GM21390 (cell line): ENCODE results near the gene OTUD3.
"Not testable (repeated sequence)": the region's sequence is repeated elsewhere in the genome, so short reads cannot be mapped to it uniquely, and the experiment has no call there.

Experiments used
- ATAC-seq: cut with Tn5 transposase; IDR thresholded peaks from one replicate; pipeline ENCODE4 v1.9.1; 2021; ENCODE audit not compliant: unreplicated experiment

The OTUD3 gene

GRCh38 chr1:19866758-19867157 is 15.4 kb upstream of the OTUD3 start:
- no peak for ATAC-seq

GRCh38 chr1:19868575-19868974 is 13.6 kb upstream of the OTUD3 start:
- not testable (repeated sequence) for ATAC-seq

GRCh38 chr1:19869453-19869852 is 12.7 kb upstream of the OTUD3 start:
- ATAC-seq, result not testable (repeated sequence)

GRCh38 chr1:19869929-19870328 is 12.3 kb upstream of the OTUD3 start:
- ATAC-seq, result no peak

GRCh38 chr1:19872190-19872589 is 10.0 kb upstream of the OTUD3 start:
- no peak for ATAC-seq

GRCh38 chr1:19877181-19877750 is 4.9 kb upstream of the OTUD3 start:
- no peak for ATAC-seq

DNA sequence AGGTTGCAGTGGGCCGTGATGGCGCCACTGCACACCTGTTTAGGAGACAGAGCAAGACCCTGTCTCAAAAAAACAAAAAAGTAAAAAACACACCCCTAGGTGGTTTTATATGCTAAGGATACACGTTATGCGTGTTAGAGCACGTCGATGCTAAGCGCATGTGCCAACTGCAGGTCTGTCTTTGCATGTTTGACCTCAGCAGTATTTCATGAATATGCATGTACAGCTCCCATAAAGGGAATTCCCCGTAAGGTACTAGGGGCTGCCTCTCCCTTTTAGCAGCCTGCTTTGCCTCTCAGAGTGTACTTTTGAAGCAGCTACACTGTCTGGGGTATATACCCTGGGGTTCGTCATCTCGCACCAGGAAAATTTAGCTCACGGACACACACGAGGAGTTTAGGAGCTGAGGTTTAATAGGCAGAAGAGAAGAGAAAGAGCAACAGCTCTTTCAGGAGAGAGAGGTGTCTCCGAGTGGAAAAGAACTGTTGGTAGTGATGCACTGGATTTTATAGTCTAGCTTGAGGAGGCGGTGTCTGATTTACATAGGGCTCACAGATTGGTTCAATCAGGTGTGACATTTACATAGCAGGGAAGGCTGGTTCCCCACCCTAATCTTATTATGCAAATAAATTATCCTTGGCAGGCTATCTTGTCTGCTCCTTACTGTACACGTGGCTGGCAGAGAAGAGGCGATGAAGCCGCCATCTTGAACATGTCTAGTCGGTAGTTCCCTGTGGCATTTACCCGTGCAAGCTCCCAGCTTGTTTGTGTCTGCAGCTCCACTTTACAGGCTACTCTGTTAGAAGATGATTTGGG is 4.2 kb upstream of the OTUD3 start:
- ATAC-seq, result no peak

DNA sequence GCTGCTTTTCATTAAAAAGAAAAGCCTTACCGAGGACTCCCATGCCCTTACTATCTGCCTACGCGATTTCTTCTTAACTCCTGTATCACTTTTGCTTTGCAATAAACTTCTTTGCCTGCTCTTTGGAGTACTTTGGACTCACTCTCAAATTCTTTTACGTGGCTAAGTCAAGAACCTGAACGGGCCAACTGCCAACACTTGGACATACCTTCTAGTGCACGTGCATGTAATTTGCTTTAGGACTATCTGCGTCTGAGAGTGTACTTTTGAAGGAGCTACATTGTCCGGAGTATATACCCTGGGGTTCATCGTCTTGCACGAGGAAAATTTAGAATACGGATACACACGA is 3.6 kb upstream of the OTUD3 start:
- no peak for ATAC-seq

GRCh38 chr1:19879227-19879626 is 3.0 kb upstream of the OTUD3 start:
- no peak for ATAC-seq

- ATAC-seq, result no peak
These were observed 2.5 kb upstream of the OTUD3 start for GRCh38 chr1:19879661-19880060.

DNA sequence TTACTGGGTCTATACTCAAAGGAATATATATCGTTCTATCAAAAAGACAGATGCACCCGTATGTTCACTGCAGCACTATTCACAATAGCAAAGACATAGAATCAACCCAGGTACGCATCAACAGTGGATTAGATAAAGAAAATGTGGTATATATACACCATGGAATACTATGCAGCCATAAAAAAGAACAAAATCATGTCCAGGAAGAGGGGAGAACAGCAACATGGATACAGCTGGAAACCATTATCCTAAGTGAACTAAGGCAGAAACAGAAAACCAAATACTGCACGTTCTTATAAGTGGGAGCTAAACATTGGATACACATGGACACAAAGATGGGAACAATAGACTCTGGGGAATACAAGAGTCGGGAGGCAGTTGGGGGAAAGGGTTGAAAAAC is 1.4 kb upstream of the OTUD3 start:
- not testable (repeated sequence) for ATAC-seq

GRCh38 chr1:19884312-19884711 is 2.1 kb downstream of the OTUD3 start:
- no peak for ATAC-seq

- ATAC-seq, result no peak
These were observed 3.6 kb downstream of the OTUD3 start for GRCh38 chr1:19885821-19886220.

GRCh38 chr1:19888112-19888511 is 5.9 kb downstream of the OTUD3 start:
- ATAC-seq, result no peak

DNA sequence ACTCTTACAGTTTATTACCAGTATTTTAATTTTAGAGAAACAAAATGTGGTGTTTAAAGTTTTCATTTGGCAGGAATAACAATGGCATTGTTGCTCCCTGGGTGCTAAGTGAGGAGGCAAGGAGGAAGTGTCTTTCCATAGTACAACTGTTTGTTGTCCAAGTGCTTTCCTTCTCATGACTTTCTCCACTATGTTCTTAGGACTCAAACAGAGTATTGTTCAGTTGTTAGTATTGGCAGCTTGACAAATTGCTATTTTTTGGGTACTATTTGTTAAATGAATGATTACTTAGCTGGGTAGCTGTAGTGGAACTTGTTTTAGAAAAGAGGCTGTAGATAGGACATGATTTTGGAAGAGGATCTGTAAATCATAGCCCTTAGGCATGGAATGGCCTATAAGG is 7.5 kb downstream of the OTUD3 start:
- no peak for ATAC-seq

DNA sequence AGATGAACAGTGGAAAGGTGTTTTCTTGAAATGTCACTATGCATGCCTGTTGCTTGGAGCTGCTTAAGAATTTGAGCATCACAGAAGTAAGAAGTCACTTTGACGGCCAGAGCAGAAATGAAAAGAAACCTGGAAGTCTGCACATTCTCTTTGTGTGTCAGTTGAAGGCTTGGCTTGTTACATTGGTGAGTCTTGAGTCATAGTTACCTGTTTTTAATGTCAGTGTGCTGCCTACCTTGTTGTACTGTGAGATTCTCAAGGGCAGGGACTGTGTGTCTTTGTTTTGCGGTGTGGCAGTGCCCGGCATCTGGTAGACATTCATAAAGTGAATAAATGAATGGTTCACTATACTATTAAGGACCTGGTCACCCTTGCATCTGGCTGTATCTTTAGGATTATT is 9.9 kb downstream of the OTUD3 start:
- no peak for ATAC-seq

- ATAC-seq, result no peak
These were observed 10.5 kb downstream of the OTUD3 start for GRCh38 chr1:19892628-19893168.

DNA sequence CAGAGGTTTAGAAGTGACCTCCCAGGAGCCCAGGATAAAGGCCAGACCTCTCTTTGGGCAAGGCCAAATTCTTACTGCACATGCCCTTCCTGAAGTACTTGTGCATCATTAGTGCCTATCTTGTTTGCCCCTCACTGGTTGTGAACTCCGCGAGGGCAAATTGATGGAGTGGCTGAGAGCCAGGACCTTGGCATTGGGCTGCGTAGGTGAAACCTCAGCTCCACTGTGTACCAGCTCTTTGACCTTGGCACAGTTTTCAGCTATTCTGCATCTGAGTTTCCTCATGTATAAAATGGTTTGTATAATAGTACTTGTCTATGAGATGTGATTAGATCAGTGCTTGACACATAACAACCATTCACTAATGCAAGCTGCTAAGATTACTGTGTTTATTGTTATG is 11.5 kb downstream of the OTUD3 start:
- no peak for ATAC-seq

GRCh38 chr1:19894218-19894617 is 12.0 kb downstream of the OTUD3 start:
- no peak for ATAC-seq

GRCh38 chr1:19901653-19902052 is 19.5 kb downstream of the OTUD3 start:
- no peak for ATAC-seq

DNA sequence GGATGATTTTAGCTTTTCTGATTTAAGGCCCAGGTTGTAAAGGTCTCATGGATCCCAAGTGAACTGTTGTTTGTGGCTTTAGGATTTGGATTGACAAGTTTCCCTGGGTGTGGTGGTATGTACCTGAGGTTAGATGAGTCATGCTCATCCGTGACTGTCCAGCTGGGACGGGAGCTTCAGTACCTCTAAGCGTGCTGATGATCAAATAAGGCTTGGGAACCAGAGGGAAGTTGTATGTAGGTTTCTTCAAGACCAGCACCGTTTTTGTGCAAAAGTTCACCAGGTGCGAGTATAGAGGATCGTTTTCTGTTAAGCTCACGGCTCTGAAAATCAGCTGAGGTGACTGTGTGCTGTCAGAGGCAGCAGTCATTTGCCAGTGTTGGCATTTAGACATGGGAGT is 21.4 kb downstream of the OTUD3 start:
- ATAC-seq, result no peak

DNA sequence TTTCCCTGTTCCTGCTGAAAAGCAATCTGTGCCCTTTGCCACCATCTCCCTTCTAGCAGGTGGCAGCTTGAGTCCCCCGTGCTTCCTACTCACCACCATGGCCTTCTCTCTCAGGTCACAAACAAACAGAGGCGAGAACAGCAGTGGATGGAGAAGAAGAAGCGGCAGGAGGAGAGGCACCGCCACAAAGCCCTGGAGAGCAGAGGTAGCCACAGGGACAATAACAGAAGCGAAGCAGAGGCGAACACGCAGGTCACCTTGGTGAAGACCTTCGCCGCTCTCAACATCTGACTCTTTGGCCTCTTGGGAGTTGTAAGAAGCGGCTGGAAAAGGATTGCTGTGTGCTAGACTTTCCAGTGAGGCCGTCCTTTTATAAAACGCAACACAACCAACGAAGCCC is 25.3 kb downstream of the OTUD3 start:
- ATAC-seq, result no peak

DNA sequence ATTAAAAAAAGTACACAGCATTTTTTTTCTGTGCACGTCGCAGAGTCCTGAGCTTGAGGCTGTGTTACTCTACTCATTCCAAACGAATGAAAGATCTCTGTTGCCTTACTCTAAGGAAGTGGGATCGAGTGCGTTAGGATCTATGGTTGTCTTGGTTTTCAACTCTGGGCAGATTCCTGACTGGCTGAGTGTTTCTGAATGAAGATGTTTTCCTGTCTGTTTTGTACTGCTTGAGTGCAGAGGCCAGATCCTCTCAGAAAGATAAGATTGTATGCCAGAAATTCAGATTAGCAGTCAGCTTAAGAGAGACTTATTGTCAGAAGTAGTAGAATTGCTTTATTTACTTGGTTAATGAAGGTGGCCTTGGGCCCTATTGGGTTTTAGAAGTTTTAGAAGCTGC is 27.2 kb downstream of the OTUD3 start:
- ATAC-seq, result no peak
